WTC11 (cell line): ENCODE measurements around the gene PGP.
A peak's percentile ranks its signal among the peaks of the same experiment; 100 is the strongest.

Experiments
- ATF6 ChIP-seq: sonication (generic); formaldehyde crosslinking; IDR thresholded peaks from 2 replicates; pipeline ENCODE4 v1.8.1; 2023; ENCODE audit warnings: mild to moderate bottlenecking, missing genetic modification reagents
- CTCF ChIP-seq: fragments of 200-600 bp; IDR thresholded peaks from 2 replicates; pipeline ENCODE4 v1.8.0; 2022; ENCODE audit warnings: antibody characterized with exemption
- ELF4 ChIP-seq: sonication (generic); formaldehyde crosslinking; IDR thresholded peaks from 2 replicates; pipeline ENCODE4 v1.8.1; 2022; ENCODE audit warnings: low read depth, mild to moderate bottlenecking, moderate library complexity, missing genetic modification reagents
- FOXP4 ChIP-seq: sonication (generic); formaldehyde crosslinking; IDR thresholded peaks from 2 replicates; pipeline ENCODE4 v1.8.0; 2022; ENCODE audit warnings: mild to moderate bottlenecking, missing genetic modification reagents
- IRF1 ChIP-seq: sonication (generic); formaldehyde crosslinking; IDR thresholded peaks from 2 replicates; pipeline ENCODE4 v1.8.0; 2023; ENCODE audit warnings: missing genetic modification reagents
- MAX ChIP-seq: sonication (generic); formaldehyde crosslinking; IDR thresholded peaks from 2 replicates; pipeline ENCODE4 v1.8.0; 2022; ENCODE audit warnings: mild to moderate bottlenecking, missing genetic modification reagents
- NR3C1 ChIP-seq: sonication (generic); formaldehyde crosslinking; conservative IDR thresholded peaks from 2 replicates; pipeline ENCODE4 v1.8.1; 2023; ENCODE audit warnings: low read depth, mild to moderate bottlenecking, missing genetic modification reagents
- TEAD4 ChIP-seq: sonication (generic); formaldehyde crosslinking; IDR thresholded peaks from 2 replicates; pipeline ENCODE4 v1.8.0; 2022; ENCODE audit warnings: mild to moderate bottlenecking, missing genetic modification reagents
- USF1 ChIP-seq: sonication (generic); formaldehyde crosslinking; IDR thresholded peaks from 2 replicates; pipeline ENCODE4 v1.8.0; 2022; ENCODE audit warnings: mild to moderate bottlenecking, missing genetic modification reagents
- USF2 ChIP-seq: sonication (generic); formaldehyde crosslinking; IDR thresholded peaks from 2 replicates; pipeline ENCODE4 v1.8.1; 2023; ENCODE audit warnings: mild to moderate bottlenecking, missing genetic modification reagents, moderate library complexity
- ZNF317 ChIP-seq: sonication (generic); formaldehyde crosslinking; IDR thresholded peaks from 2 replicates; pipeline ENCODE4 v1.8.1; 2023; ENCODE audit warnings: low read depth, mild to moderate bottlenecking, moderate library complexity, missing genetic modification reagents, borderline replicate concordance

GRCh38 chr16:2178321-2179106 is 36.1 kb downstream of the PGP start:
- TF ChIP-seq ZNF317: peak; percentile 25; the same call in 1 of the 2 replicates
- TF ChIP-seq ATF6 (CRISPR knock-in tag): no peak
- no peak for TF ChIP-seq CTCF
- no peak for TF ChIP-seq IRF1
- no peak for TF ChIP-seq TEAD4 (CRISPR knock-in tag)
- TF ChIP-seq ELF4: no peak
- no peak for TF ChIP-seq USF1 (CRISPR knock-in tag)
- TF ChIP-seq NR3C1 (CRISPR knock-in tag): no peak
- peak; percentile 91 for TF ChIP-seq FOXP4 (CRISPR knock-in tag)
- peak; percentile 52; the same call in 1 of the 2 replicates for TF ChIP-seq MAX (CRISPR knock-in tag)
- TF ChIP-seq USF2: no peak
